GM12878 (cell line): Measurements from ENCODE around the gene RPL34. TPM values are rescaled to one million over a fixed set of nuclear protein-coding genes. Genes with fewer than 3 reads are reported as not detected.

Experiments
- ATAC-seq: fragments of 200-7000 bp; cut with Tn5 transposase; 3 replicates; pipeline ENCODE4 v1.9.1; 2020; ENCODE audit warnings: mild to moderate bottlenecking, moderate library complexity
- BruUV-seq: library from RNA; stranded (reverse); fragments of 400-500 nt; replicated peaks from 2 replicates; lab custom pipeline; 2021; lab: Mats Ljungman, UMichigan
- CTCF ChIA-PET: fragments of 300-600 bp; sonication (Branson Sonifier 250); formaldehyde crosslinking; extraction: SDS; loops from one replicate; lab custom pipeline; 2021; ENCODE audit warnings: inconsistent platforms; lab: Yijun Ruan, JAX
- POLR2A ChIA-PET: fragments of 350-600 bp; formaldehyde crosslinking; extraction: SDS; loops from one replicate; lab custom pipeline; 2021; ENCODE audit warnings: inconsistent platforms; lab: Charles Lee
- RAD21 ChIA-PET: fragments of 300-600 bp; sonication (Branson Sonifier 250); formaldehyde crosslinking; loops from one replicate; lab custom pipeline; 2023; ENCODE audit warnings: antibody characterized with exemption; ENCODE audit not compliant: unreplicated experiment; lab: Charles Lee
- SMC1A ChIA-PET: fragments of 300-600 bp; sonication (Branson Sonifier 250); formaldehyde crosslinking; loops from one replicate; lab custom pipeline; 2023; ENCODE audit not compliant: unreplicated experiment, uncharacterized antibody; lab: Charles Lee
- DNase-seq: peaks from one replicate; pipeline ENCODE4 v3.0.0-alpha.2; 2011; ENCODE audit warnings: low read depth, low spot score
- FAIRE-seq: peaks from 3 replicates; lab custom pipeline; 2011; peaks lifted over from hg19 to GRCh38; lab: Jason Lieb, UNC
- H2AFZ ChIP-seq: 2 replicates; pipeline ENCODE4 v1.6.0; 2011; ENCODE audit warnings: low read depth, low read length, control low read depth; ENCODE audit not compliant: control insufficient read depth
- H3K27ac ChIP-seq: 2 replicates; pipeline ENCODE4 v1.5.1; 2011; ENCODE audit warnings: control low read depth; ENCODE audit not compliant: control insufficient read depth, insufficient read depth
- H3K27me3 ChIP-seq, 2 experiments: replicated peaks in 1 of 2; 2 replicates each; pipeline versions ENCODE4 v1.6.0 to v1.6.1; 2011; ENCODE audit warnings: low read length in 1 of 2; ENCODE audit not compliant: control insufficient read depth in 2 of 2, insufficient read depth in 2 of 2
- H3K36me3 ChIP-seq, 2 experiments: 2 replicates each; pipeline ENCODE4 v1.5.1; 2011; ENCODE audit warnings: low read length in 1 of 2; ENCODE audit not compliant: control insufficient read depth in 2 of 2, insufficient read depth in 2 of 2
- H3K4me1 ChIP-seq: 2 replicates; pipeline ENCODE4 v1.6.1; 2011; ENCODE audit warnings: mild to moderate bottlenecking, low read length, moderate library complexity, mixed read lengths; ENCODE audit not compliant: control insufficient read depth, insufficient read depth
- H3K4me2 ChIP-seq: 2 replicates; pipeline ENCODE4 v1.6.0; 2011; ENCODE audit warnings: control low read depth; ENCODE audit not compliant: control insufficient read depth, insufficient read depth
- H3K4me3 ChIP-seq: fragments of 200-600 bp; sonication (generic); 2 replicates; pipeline ENCODE4 v1.5.1; 2016
- H3K79me2 ChIP-seq: 2 replicates; pipeline ENCODE4 v1.6.0; 2011; ENCODE audit warnings: low read length; ENCODE audit not compliant: control insufficient read depth, insufficient read depth
- H3K9ac ChIP-seq: 2 replicates; pipeline ENCODE4 v1.8.0; 2011; ENCODE audit warnings: low read length, control low read depth, mixed read lengths; ENCODE audit not compliant: control insufficient read depth, insufficient read depth
- H3K9me3 ChIP-seq: replicated peaks from 3 replicates; pipeline ENCODE4 v1.5.1; 2011; ENCODE audit warnings: mild to moderate bottlenecking, low read length; ENCODE audit not compliant: control insufficient read depth, insufficient read depth
- H4K20me1 ChIP-seq: 2 replicates; pipeline ENCODE4 v1.6.0; 2011; ENCODE audit not compliant: control insufficient read depth, insufficient read depth
- BACH1 ChIP-seq: fragments of 450-650 bp; IDR thresholded peaks from 2 replicates; pipeline ENCODE4 v1.6.1; 2017; ENCODE audit warnings: mild to moderate bottlenecking, borderline replicate concordance
- EGR1 ChIP-seq, 2 experiments: IDR thresholded peaks; 1 replicate in 1 of 2; 2 replicates in 1 of 2; pipeline ENCODE4 v1.6.1; 2011 to 2012; ENCODE audit warnings: low read depth in 2 of 2, low read length in 2 of 2, borderline replicate concordance in 1 of 2, mild to moderate bottlenecking in 1 of 2, moderate library complexity in 1 of 2
- ESRRA ChIP-seq: IDR thresholded peaks from 2 replicates; pipeline ENCODE4 v1.6.1; 2012; ENCODE audit warnings: mild to moderate bottlenecking, low read length, improper control_type of control experiment
- FOS ChIP-seq: IDR thresholded peaks from 3 replicates; pipeline ENCODE4 v1.6.1; 2011; ENCODE audit warnings: borderline replicate concordance; ENCODE audit not compliant: insufficient read length; ENCODE audit errors: extremely low read depth
- IKZF2 ChIP-seq, 2 experiments: fragments of 450-650 bp; IDR thresholded peaks; 2 replicates each; pipeline ENCODE4 v1.6.1; 2017; ENCODE audit warnings: mild to moderate bottlenecking in 2 of 2, moderate library complexity in 2 of 2
- MEF2B ChIP-seq: fragments of 450-650 bp; IDR thresholded peaks from 2 replicates; pipeline ENCODE4 v1.6.1; 2018; ENCODE audit warnings: mild to moderate bottlenecking, moderate library complexity; ENCODE audit not compliant: partially characterized antibody, poor library complexity, severe bottlenecking
- MXI1 ChIP-seq: fragments of 150-350 bp; IDR thresholded peaks from 2 replicates; pipeline ENCODE4 v1.6.1; 2011; ENCODE audit warnings: low read depth, mild to moderate bottlenecking, inconsistent platforms, low read length, improper control_type of control experiment
- NFIC ChIP-seq: IDR thresholded peaks from 2 replicates; pipeline ENCODE4 v1.6.1; 2012; ENCODE audit warnings: low read depth, mild to moderate bottlenecking, inconsistent platforms, low read length, moderate library complexity
- POLR2AphosphoS2 ChIP-seq: IDR thresholded peaks from 2 replicates; pipeline ENCODE4 v1.6.1; 2011; ENCODE audit warnings: low read depth, mild to moderate bottlenecking, low read length, improper control_type of control experiment, moderate library complexity
- RFX5 ChIP-seq: IDR thresholded peaks from 2 replicates; pipeline ENCODE4 v1.6.1; 2011; ENCODE audit warnings: low read depth, low read length, improper control_type of control experiment
- WGBS: methylation state at CpG from one replicate; pipeline ENCODE4 v1.1.6; 2016; ENCODE audit warnings: low lambda C conversion rate; ENCODE audit not compliant: insufficient replicate concordance, insufficient coverage; ENCODE audit errors: missing lambda C conversion rate; 5-methylcytosine and 5-hydroxymethylcytosine counted together
- in situ Hi-C: fragments of 300-500 bp; cut with MboI; formaldehyde crosslinking; loops from 9 replicates; pipeline ENCODE4 v1.14.3; 2018; ENCODE audit warnings: mixed read lengths
- intact Hi-C: fragments of 100-400 bp; cut with micrococcal nuclease; formaldehyde crosslinking; loops from one replicate; pipeline ENCODE4 v1.14.2; 2022; ENCODE audit not compliant: unreplicated experiment
- polyA plus RNA-seq, 11 experiments: library from polyadenylated mRNA; depleted of rRNA in 4 of 11; unstranded in 6 of 11; stranded (reverse) in 5 of 11; fragments of >200 nt; fragmentation: Nextera tagmentation in 4 of 11; fragmentation: Illumina TruSeq in 1 of 11; extraction: Ambion mirVana in 4 of 11; extraction: Trizol in 1 of 11; gene quantifications; 1 replicate in 1 of 11; 2 replicates in 10 of 11; pipeline versions ENCODE4 v1.2.1 to v1.2.3, GENCODE V29; 2011 to 2016; ENCODE audit warnings: inconsistent platforms in 2 of 11, missing spikeins in 2 of 11, low read depth in 1 of 11
- total RNA-seq, 4 experiments: library from RNA; depleted of rRNA in 3 of 4; stranded (reverse); fragments of >200 nt in 3 of 4; fragmentation: Illumina TruSeq in 1 of 4; extraction: Trizol in 1 of 4; gene quantifications; 2 replicates each; pipeline versions ENCODE4 v1.2.1 to v1.2.3, GENCODE V29; 2013 to 2021
- TF ChIP-seq, protein P1 (sequence below): fragments of 450-650 bp; IDR thresholded peaks from 2 replicates; pipeline ENCODE4 v1.6.1; 2016; ENCODE audit warnings: mild to moderate bottlenecking, moderate library complexity, borderline replicate concordance

Gene RPL34
- total and polyA plus RNA-seq, 10 of the 15 experiments (the other 5 are each of a cell fraction or from before 2014, with no cell fraction given), result 1,792 to 6,697 (median 2,464) TPM

DNA sequence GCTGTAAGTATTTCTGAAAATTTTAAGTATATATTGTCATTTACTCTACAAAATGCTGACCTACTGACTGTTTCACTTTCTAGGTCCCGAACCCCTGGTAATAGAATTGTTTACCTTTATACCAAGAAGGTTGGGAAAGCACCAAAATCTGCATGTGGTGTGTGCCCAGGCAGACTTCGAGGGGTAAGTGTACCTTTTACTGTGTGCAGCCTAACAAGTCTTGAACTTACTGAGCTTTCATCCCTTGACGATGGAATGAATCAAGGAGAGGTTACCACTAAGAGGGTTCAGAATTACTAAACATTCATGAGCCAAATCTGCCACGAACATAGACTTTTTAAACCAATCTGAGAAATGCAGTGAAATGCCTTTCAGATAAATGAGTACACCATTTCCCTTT, 1.6 kb downstream of the RPL34 start:
- POLR2A ChIA-PET, result interaction anchor here (0.6 to 3.5 kb wide), 2 partner anchors 21 to 28 kb away, joined by 3 to 31 read pairs; partner anchors contain the start of gene OSTC
- Histone ChIP-seq H3K27ac (peak overlapping the region; percentile 27; the same call in 1 of the 2 replicates), H3K79me2 (peaks cover 48% of the 10 kb centered on the region), H3K4me1 (peaks cover 8% of the 10 kb centered on the region; the same call in 1 of the 2 replicates), H3K4me3 (peak overlapping the region; percentile 92), H3K27me3 (no peaks in the 10 kb centered on the region), H2AFZ (no peak overlapping the region), H3K36me3 (peaks cover 5 to 42% of the 10 kb centered on the region in 2 experiments), H3K9ac (peak overlapping the region; percentile 100), H4K20me1 (peaks cover 4% of the 10 kb centered on the region; the same call in 1 of the 2 replicates), H3K9me3 (no peaks in the 10 kb centered on the region), H3K4me2 (peak overlapping the region; percentile 87)
- RAD21 ChIA-PET, result interaction anchor here (1.3 kb wide), 1 partner anchor 9 kb away, joined by 3 read pairs; no protein-coding TSS in a partner anchor
- in situ Hi-C loops (no loop called here), intact Hi-C loops (loop anchor here (5.0 kb wide), 1 partner anchor 1575 kb away; the partner anchor contains the start of gene ELOVL6)
- FAIRE-seq (no peak), DNase-seq (no peak), ATAC-seq (0 out of 3 replicates have a peak, but pooled peaks have one; percentile 4)
- 3% methylated on average over 4 of the region's 4 CpGs for WGBS
- SMC1A ChIA-PET, result interaction anchor here (1.2 to 3.6 kb wide), 3 partner anchors 7 to 28 kb away, joined by 4 to 16 read pairs (median 7); partner anchors contain the start of gene OSTC
- TF ChIP-seq FOS, result no peak
- TF ChIP-seq ESRRA, result no peak
- TF ChIP-seq IKZF2 (IDR thresholded peaks at IDR 0.05), result no peak
- TF ChIP-seq MXI1, result no peak
- no peak for TF ChIP-seq MEF2B
- TF ChIP-seq RFX5, result no peak
- CTCF ChIA-PET, result no interaction called here
- BruUV-seq, result no TSS peak

DNA sequence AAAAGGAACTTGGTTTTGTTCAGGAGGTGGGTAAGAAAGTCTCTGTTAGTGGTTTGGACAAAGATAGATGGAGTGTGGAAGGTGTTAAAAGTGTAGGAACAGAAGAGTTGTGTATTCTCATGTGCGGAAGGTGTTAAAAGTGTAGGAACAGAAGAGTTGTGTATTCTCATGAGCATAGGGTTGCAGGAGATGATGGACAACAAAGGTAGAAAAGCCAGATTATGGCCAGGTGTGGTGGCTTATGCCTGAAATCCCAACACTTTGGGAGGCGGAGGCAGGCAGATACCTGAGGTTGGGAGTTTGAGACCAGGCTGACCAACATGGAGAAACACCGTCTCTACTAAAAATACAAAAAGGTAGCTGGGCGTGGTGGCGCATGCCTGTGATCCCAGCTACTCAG, 2.5 kb downstream of the RPL34 start:
- H4K20me1 ChIP-seq, result peaks cover 4% of the 10 kb centered on the region; the same call in 1 of the 2 replicates
- WGBS, result 93% methylated on average over 5 of the region's 5 CpGs
- no peak for FAIRE-seq
- no peak overlapping the region for H2AFZ ChIP-seq
- SMC1A ChIA-PET, result interaction anchor here (1.7 kb wide), 1 partner anchor 24 kb away, joined by 5 read pairs; no protein-coding TSS in a partner anchor
- H3K4me1 ChIP-seq, result peaks cover 8% of the 10 kb centered on the region; the same call in 1 of the 2 replicates
- peaks cover 9 to 44% of the 10 kb centered on the region in 2 experiments for H3K36me3 ChIP-seq
- H3K79me2 ChIP-seq, result peaks cover 48% of the 10 kb centered on the region
- TF ChIP-seq, protein P1, sequence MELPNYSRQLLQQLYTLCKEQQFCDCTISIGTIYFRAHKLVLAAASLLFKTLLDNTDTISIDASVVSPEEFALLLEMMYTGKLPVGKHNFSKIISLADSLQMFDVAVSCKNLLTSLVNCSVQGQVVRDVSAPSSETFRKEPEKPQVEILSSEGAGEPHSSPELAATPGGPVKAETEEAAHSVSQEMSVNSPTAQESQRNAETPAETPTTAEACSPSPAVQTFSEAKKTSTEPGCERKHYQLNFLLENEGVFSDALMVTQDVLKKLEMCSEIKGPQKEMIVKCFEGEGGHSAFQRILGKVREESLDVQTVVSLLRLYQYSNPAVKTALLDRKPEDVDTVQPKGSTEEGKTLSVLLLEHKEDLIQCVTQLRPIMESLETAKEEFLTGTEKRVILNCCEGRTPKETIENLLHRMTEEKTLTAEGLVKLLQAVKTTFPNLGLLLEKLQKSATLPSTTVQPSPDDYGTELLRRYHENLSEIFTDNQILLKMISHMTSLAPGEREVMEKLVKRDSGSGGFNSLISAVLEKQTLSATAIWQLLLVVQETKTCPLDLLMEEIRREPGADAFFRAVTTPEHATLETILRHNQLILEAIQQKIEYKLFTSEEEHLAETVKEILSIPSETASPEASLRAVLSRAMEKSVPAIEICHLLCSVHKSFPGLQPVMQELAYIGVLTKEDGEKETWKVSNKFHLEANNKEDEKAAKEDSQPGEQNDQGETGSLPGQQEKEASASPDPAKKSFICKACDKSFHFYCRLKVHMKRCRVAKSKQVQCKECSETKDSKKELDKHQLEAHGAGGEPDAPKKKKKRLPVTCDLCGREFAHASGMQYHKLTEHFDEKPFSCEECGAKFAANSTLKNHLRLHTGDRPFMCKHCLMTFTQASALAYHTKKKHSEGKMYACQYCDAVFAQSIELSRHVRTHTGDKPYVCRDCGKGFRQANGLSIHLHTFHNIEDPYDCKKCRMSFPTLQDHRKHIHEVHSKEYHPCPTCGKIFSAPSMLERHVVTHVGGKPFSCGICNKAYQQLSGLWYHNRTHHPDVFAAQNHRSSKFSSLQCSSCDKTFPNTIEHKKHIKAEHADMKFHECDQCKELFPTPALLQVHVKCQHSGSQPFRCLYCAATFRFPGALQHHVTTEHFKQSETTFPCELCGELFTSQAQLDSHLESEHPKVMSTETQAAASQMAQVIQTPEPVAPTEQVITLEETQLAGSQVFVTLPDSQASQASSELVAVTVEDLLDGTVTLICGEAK, result no peak
- no peak for TF ChIP-seq EGR1 (IDR thresholded peaks at IDR 0.05; ENCODE audit: borderline replicate concordance in 1 of 2, low read depth in 2 of 2, low read length in 2 of 2)
- no peak for TF ChIP-seq POLR2AphosphoS2
- TF ChIP-seq NFIC, result no peak
- peak; percentile 29; the same call in 1 of the 2 replicates for TF ChIP-seq BACH1
- peak overlapping the region; percentile 87 for H3K4me2 ChIP-seq
- RAD21 ChIA-PET, result no interaction called here
- intact Hi-C loops (loop anchor here (5.0 kb wide), 1 partner anchor 1574 kb away; the partner anchor contains the start of gene ELOVL6), in situ Hi-C loops (no loop called here)
- BruUV-seq, result no TSS peak
- peak overlapping the region; percentile 92 for H3K4me3 ChIP-seq
- H3K27me3 ChIP-seq, result no peaks in the 10 kb centered on the region
- peak overlapping the region; percentile 42; the same call in 1 of the 2 replicates for H3K9ac ChIP-seq
- CTCF ChIA-PET, result interaction anchor here (0.9 to 1.0 kb wide), 2 partner anchors 16 to 604 kb away, joined by 3 to 4 read pairs; no protein-coding TSS in a partner anchor
- POLR2A ChIA-PET, result interaction anchor here (1.3 to 1.5 kb wide), 2 partner anchors 9 to 17 kb away, joined by 3 read pairs; no protein-coding TSS in a partner anchor
- DNase-seq, result no peak
- ATAC-seq, result no peak
- no peaks in the 10 kb centered on the region for H3K9me3 ChIP-seq
- peak overlapping the region; percentile 11; the same call in 1 of the 2 replicates for H3K27ac ChIP-seq
